Measurements from ENCODE around the gene CAMKK1. TPM values are rescaled to one million over a fixed set of nuclear protein-coding genes. Genes with fewer than 3 reads are reported as not detected.

CAMKK1 gene
- total and polyA plus RNA-seq, 9 of the 15 experiments (the other 6 are each of a cell fraction or from before 2014, with no cell fraction given) = 0.34 to 7.5 (median 4.9) TPM

GRCh38 chr17:3906881-3907280, 14.0 kb upstream of the CAMKK1 start (continued):
- no peak for TF ChIP-seq CHCHD3 (CRISPR knock-in tag; IDR thresholded peaks at IDR 0.05)
- no peak for TF ChIP-seq SMARCE1 (IDR thresholded peaks at IDR 0.05)

GRCh38 chr17:3905017-3905520, 12.2 kb upstream of the CAMKK1 start:
- no peak for ATAC-seq
- Histone ChIP-seq H3K9ac (ENCODE audit: insufficient read depth in 1 of 2, low read depth in 2 of 2, low read length in 2 of 2) (no peak overlapping the region; a peak in 1 of 4 replicates), H3K79me2 (ENCODE audit: control insufficient read depth, insufficient read depth, low read length) (no peaks in the 10 kb centered on the region), H3K27ac (ENCODE audit: extremely low read depth, low read depth, low read length) (no peak overlapping the region), H3K36me3 (ENCODE audit: control insufficient read depth, insufficient read depth, low read length) (no peaks in the 10 kb centered on the region), H3K4me3 (no peak overlapping the region), H3K4me1 (replicated peaks in 1 of 2; ENCODE audit: control insufficient read depth in 2 of 2, insufficient read depth in 2 of 2, low read length in 2 of 2) (peaks cover 0 to 35% of the 10 kb centered on the region in 2 experiments; a peak in 2 of 5 replicates), H2AFZ (ENCODE audit: low read depth, low read length) (no peak overlapping the region), H3K4me2 (ENCODE audit: insufficient read depth, low read length) (no peak overlapping the region), H3K9me1 (ENCODE audit: control insufficient read depth, insufficient read depth, low read length) (no peaks in the 10 kb centered on the region), H3K27me3 (ENCODE audit: control insufficient read depth in 2 of 2, insufficient read depth in 2 of 2, low read length in 2 of 2) (no peaks in the 10 kb centered on the region), H3K9me3 (replicated peaks; ENCODE audit: control insufficient read depth, insufficient read depth, low read depth, low read length) (no peaks in the 10 kb centered on the region), H4K20me1 (replicated peaks; ENCODE audit: control insufficient read depth, insufficient read depth, low read length) (no peaks in the 10 kb centered on the region)
- 83% methylated on average over 8 of the region's 11 CpGs for WGBS (ENCODE audit: insufficient coverage, low coverage, missing lambda C conversion rate)
- POLR2A ChIA-PET = interaction anchor here (1.0 to 1.2 kb wide), 2 partner anchors 10 to 168 kb away, joined by 3 to 5 read pairs; no protein-coding TSS in a partner anchor
- in situ Hi-C loops (cut with MboI) = no loop called here
- FAIRE-seq = no peak
- DNase-seq (ENCODE audit: extremely low read depth in 1 of 4, low spot score in 3 of 4) = no peak
- intact Hi-C loops (cut with micrococcal nuclease) = loop anchor here (10.0 kb wide), 2 partner anchors 60 to 170 kb away; partner anchors contain the start of gene NCBP3
- no TSS peak for BruUV-seq (replicated peaks)
- CTCF ChIA-PET (ENCODE audit: low intra/inter-chr PET ratio) = no interaction called here
- TF ChIP-seq CREM (IDR thresholded peaks at IDR 0.05; ENCODE audit: low read depth) = no peak
- no peak for TF ChIP-seq ZNF318 (IDR thresholded peaks at IDR 0.05; ENCODE audit: borderline replicate concordance in 1 of 2, low read depth in 1 of 2)
- TF ChIP-seq MED1 (CRISPR knock-in tag; IDR thresholded peaks at IDR 0.05; ENCODE audit: borderline replicate concordance) = no peak
- no peak for TF ChIP-seq ZNF445 (CRISPR knock-in tag; IDR thresholded peaks at IDR 0.05; ENCODE audit: low read depth)
- TF ChIP-seq LEF1 (IDR thresholded peaks at IDR 0.05) = no peak
- TF ChIP-seq EWSR1 (IDR thresholded peaks at IDR 0.05; ENCODE audit: borderline replicate concordance, low read depth, partially characterized antibody) = no peak
- no peak for TF ChIP-seq CHD4 (IDR thresholded peaks at IDR 0.05; ENCODE audit: insufficient read depth, insufficient replicate concordance, low read depth, low read length, poor library complexity, severe bottlenecking)
- TF ChIP-seq GTF2B (IDR thresholded peaks at IDR 0.05; ENCODE audit: extremely low read depth, insufficient read length) = no peak
- no peak for TF ChIP-seq SIRT6 (IDR thresholded peaks at IDR 0.05; ENCODE audit: low read depth, low read length)
- no peak for TF ChIP-seq MAFF (IDR thresholded peaks at IDR 0.05; ENCODE audit: low read length)
